Activated CD4-positive, alpha-beta T cell treated with anti-CD3 and anti-CD28 coated beads for 36 hours (primary cell): ENCODE measurements around the gene RNF224. TPM values are rescaled to one million over a fixed set of nuclear protein-coding genes. Genes with fewer than 3 reads are reported as not detected.
A peak's percentile ranks its signal among the peaks of the same experiment; 100 is the strongest.
"Not testable (repeated sequence)": the region's sequence is repeated elsewhere in the genome, so short reads cannot be mapped to it uniquely, and the experiment has no call there.

Source experiments
- ATAC-seq: fragments of 200-7000 bp; cut with Tn5 transposase; one replicate; pipeline ENCODE4 v1.10.0; 2021; ENCODE audit warnings: mild to moderate bottlenecking, moderate library complexity
- CTCF ChIA-PET: fragments of 350-600 bp; sonication (Branson Sonifier 250); formaldehyde crosslinking; loops from one replicate; lab custom pipeline; 2021; ENCODE audit warnings: antibody characterized with exemption; lab: Charles Lee
- POLR2A ChIA-PET: fragments of 350-600 bp; sonication (Branson Sonifier 250); formaldehyde crosslinking; loops from one replicate; lab custom pipeline; 2021; ENCODE audit warnings: antibody characterized with exemption, inconsistent platforms; lab: Charles Lee
- DNase-seq: peaks from one replicate; pipeline ENCODE4 v3.0.0-alpha.2; 2020
- H3K27ac Mint-ChIP-seq: one replicate; pipeline ENCODE4 v1.8.0; 2021; ENCODE audit warnings: mixed read lengths
- H3K27me3 Mint-ChIP-seq: one replicate; pipeline ENCODE4 v1.8.0; 2021; ENCODE audit warnings: mixed read lengths
- H3K36me3 Mint-ChIP-seq: one replicate; pipeline ENCODE4 v1.8.0; 2021; ENCODE audit warnings: low read depth, mixed read lengths
- H3K4me1 Mint-ChIP-seq: one replicate; pipeline ENCODE4 v1.8.0; 2021; ENCODE audit warnings: mixed read lengths
- H3K4me3 Mint-ChIP-seq: one replicate; pipeline ENCODE4 v1.8.0; 2021; ENCODE audit warnings: mild to moderate bottlenecking, moderate library complexity, mixed read lengths
- H3K9me3 Mint-ChIP-seq: one replicate; pipeline ENCODE4 v1.8.0; 2021; ENCODE audit warnings: low read depth, mixed read lengths
- intact Hi-C, 2 experiments: fragments of 100-400 bp; cut with DNase I in 1 of 2; cut with micrococcal nuclease in 1 of 2; formaldehyde crosslinking; loops; one replicate each; pipeline versions ENCODE4 v1.14.2 to v1.15.1; 2022 to 2024; cut with DNase I, micrococcal nuclease
- total RNA-seq, 2 experiments: library from RNA; stranded (reverse); gene quantifications; one replicate each; pipeline ENCODE4 v1.2.3, GENCODE V29; 2021

RNF224 gene
- total RNA-seq, 2 experiments from 2014 or later: not detected

GRCh38 chr9:137256856-137257255 lies 29.6 kb downstream of the RNF224 start:
- H3K36me3 Mint-ChIP-seq: peaks cover 12% of the 10 kb centered on the region
- POLR2A ChIA-PET: interaction anchor here (1.6 kb wide), 1 partner anchor 16 kb away, joined by 5 read pairs; the partner anchor contains the start of gene TUBB4B

DNA sequence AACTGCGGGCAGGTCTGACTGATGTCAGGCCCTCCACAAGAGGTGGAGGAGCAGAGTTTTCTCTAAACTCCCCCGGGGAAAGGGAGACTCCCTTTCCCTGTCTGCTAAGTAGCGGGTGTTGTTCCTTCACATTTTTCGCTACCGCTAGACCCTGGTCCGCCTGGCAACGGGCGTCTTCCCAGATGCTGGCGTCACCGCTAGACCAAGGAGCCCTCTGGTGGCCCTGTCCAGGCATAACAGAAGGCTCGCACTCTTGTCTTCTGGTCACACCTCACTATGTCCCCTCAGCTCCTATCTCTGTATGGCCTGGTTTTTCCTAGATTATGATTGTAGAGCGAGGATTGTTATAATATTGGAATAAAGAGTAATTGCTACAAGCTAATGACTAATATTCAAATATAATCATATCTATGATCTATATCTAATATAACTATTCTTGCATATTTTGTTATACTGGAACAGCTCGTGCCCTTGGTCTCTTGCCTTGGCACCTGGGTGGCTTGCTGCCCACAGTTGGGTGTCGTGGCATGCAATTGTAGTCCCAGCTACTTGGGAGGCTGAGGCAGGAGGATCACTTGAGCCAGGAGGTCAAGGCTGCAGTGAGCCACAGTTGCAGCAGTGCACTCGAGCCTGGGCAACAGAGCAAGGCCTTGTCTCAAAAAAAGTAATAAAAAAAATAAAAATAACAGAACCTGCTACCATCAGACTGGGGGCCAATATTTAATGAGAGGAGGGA lies 35.0 kb downstream of the RNF224 start:
- POLR2A ChIA-PET, H3K4me1 Mint-ChIP-seq, DNase-seq, H3K27me3 Mint-ChIP-seq, ATAC-seq, intact Hi-C loops, H3K4me3 Mint-ChIP-seq, H3K27ac Mint-ChIP-seq, H3K9me3 Mint-ChIP-seq: not testable (repeated sequence)
- CTCF ChIA-PET: interaction anchor here (0.6 to 1.3 kb wide), 2 partner anchors 26 to 343 kb away, joined by 3 to 6 read pairs; no protein-coding TSS in a partner anchor
- peaks cover 16% of the 10 kb centered on the region for H3K36me3 Mint-ChIP-seq

More at GRCh38 chr9:137256856-137257255, 29.6 kb downstream of the RNF224 start:
- Mint-ChIP-seq H3K9me3 (no peaks in the 10 kb centered on the region), H3K4me3 (peak overlapping the region; percentile 87), H3K4me1 (peaks cover 18% of the 10 kb centered on the region), H3K27me3 (no peaks in the 10 kb centered on the region), H3K27ac (no peak overlapping the region)
- intact Hi-C loops: no loop called here
- CTCF ChIA-PET: interaction anchor here (0.6 to 1.4 kb wide), 4 partner anchors 9 to 403 kb away, joined by 3 to 5 read pairs (median 4); no protein-coding TSS in a partner anchor
- ATAC-seq (no peak), DNase-seq (no peak)

- no peaks in the 10 kb centered on the region for H3K4me1 Mint-ChIP-seq
- DNase-seq: no peak
- H3K4me3 Mint-ChIP-seq: no peak overlapping the region
- no peak overlapping the region for H3K27ac Mint-ChIP-seq
- H3K9me3 Mint-ChIP-seq: no peaks in the 10 kb centered on the region
- ChIA-PET POLR2A (no interaction called here), CTCF (no interaction called here)
- intact Hi-C loops: no loop called here
- H3K36me3 Mint-ChIP-seq: peaks cover 21% of the 10 kb centered on the region
- H3K27me3 Mint-ChIP-seq: no peaks in the 10 kb centered on the region
- no peak for ATAC-seq
Observed at GRCh38 chr9:137262909-137263285, 35.6 kb downstream of the RNF224 start.

DNA sequence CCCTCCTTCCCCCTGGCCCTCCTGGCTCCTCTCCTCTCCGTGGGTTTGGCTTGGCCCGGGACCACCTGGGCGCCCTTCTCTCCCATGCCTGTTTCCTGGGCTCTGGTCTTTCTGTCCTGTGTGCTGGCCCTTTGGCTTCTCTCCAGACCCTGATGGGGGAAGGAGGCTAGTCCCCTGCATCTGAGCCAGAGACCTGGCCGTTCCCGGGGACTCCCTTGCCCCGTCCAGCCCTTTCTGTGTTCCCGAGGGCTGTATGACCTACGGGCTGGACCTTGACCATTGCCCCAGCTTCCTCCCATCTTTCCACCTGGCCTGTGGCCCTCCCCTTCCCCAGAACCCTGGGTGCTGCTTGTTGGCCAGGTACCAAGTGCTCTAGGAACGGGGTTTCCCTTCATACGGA lies 36.2 kb downstream of the RNF224 start:
- Mint-ChIP-seq H3K4me1 (no peaks in the 10 kb centered on the region), H3K27ac (no peak overlapping the region), H3K4me3 (no peak overlapping the region), H3K27me3 (no peaks in the 10 kb centered on the region), H3K36me3 (peaks cover 24% of the 10 kb centered on the region), H3K9me3 (no peaks in the 10 kb centered on the region)
- ChIA-PET POLR2A (no interaction called here), CTCF (interaction anchor here (0.7 kb wide), 1 partner anchor 23 kb away, joined by 3 read pairs; no protein-coding TSS in a partner anchor)
- DNase-seq (no peak), ATAC-seq (no peak)
- intact Hi-C loops: no loop called here

GRCh38 chr9:137264067-137264466 lies 36.8 kb downstream of the RNF224 start:
- ChIA-PET POLR2A (no interaction called here), CTCF (no interaction called here)
- Mint-ChIP-seq H3K9me3 (no peaks in the 10 kb centered on the region), H3K27ac (no peak overlapping the region), H3K36me3 (peaks cover 29% of the 10 kb centered on the region), H3K4me1 (no peaks in the 10 kb centered on the region), H3K27me3 (no peaks in the 10 kb centered on the region), H3K4me3 (no peak overlapping the region)
- intact Hi-C loops: no loop called here
- ATAC-seq (no peak), DNase-seq (no peak)

DNA sequence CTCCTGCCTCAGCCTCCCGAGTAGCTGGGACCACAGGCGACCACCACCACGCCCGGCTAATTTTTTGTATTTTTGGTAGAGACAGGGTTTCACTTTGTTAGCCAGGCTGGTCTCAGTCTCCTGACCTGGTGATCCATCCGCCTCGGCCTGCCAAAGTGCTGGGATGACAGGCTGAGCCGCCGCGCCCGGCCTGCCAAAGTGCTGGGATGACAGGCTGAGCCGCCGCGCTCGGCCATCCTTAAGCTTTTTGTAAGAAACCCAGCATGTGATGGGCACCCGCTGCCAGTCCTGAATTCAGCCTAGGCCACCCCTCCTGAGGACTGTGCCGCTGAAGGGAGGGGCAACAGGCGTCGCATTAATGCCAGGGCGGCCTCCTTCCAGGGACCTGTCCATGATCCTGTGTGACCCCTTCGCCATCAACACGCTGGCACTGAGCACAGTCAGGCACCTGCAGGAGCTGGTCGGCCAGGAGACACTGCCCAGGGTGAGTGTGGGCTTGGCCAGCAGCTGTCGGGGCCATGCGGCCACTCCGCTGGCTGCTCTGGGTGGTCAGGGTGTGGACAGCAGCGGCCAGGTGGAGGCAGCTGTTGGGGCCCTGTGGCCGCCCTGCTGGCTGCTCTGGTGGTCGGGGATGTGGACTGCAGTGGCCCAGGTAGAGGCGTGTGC lies 38.3 kb downstream of the RNF224 start:
- intact Hi-C loops: no loop called here
- DNase-seq (no peak), ATAC-seq (no peak)
- CTCF ChIA-PET: interaction anchor here (0.6 to 1.4 kb wide), 3 partner anchors 9 to 57 kb away, joined by 4 read pairs; no protein-coding TSS in a partner anchor
- no peak overlapping the region for H3K27ac Mint-ChIP-seq
- POLR2A ChIA-PET: no interaction called here
- H3K4me1 Mint-ChIP-seq: no peaks in the 10 kb centered on the region
- H3K27me3 Mint-ChIP-seq: no peaks in the 10 kb centered on the region
- H3K4me3 Mint-ChIP-seq: no peak overlapping the region
- no peaks in the 10 kb centered on the region for H3K9me3 Mint-ChIP-seq
- H3K36me3 Mint-ChIP-seq: peaks cover 38% of the 10 kb centered on the region

- Mint-ChIP-seq H3K4me3 (no peak overlapping the region), H3K4me1 (peaks cover 4% of the 10 kb centered on the region), H3K36me3 (peaks cover 38% of the 10 kb centered on the region), H3K27ac (no peak overlapping the region), H3K9me3 (no peaks in the 10 kb centered on the region), H3K27me3 (no peaks in the 10 kb centered on the region)
- no peak for DNase-seq
- intact Hi-C loops: no loop called here
- POLR2A ChIA-PET: no interaction called here
- CTCF ChIA-PET: interaction anchor here (0.6 to 1.4 kb wide), 2 partner anchors 10 to 49 kb away, joined by 4 read pairs; no protein-coding TSS in a partner anchor
- ATAC-seq: no peak
Observed at GRCh38 chr9:137266162-137266527, 38.8 kb downstream of the RNF224 start.

DNA sequence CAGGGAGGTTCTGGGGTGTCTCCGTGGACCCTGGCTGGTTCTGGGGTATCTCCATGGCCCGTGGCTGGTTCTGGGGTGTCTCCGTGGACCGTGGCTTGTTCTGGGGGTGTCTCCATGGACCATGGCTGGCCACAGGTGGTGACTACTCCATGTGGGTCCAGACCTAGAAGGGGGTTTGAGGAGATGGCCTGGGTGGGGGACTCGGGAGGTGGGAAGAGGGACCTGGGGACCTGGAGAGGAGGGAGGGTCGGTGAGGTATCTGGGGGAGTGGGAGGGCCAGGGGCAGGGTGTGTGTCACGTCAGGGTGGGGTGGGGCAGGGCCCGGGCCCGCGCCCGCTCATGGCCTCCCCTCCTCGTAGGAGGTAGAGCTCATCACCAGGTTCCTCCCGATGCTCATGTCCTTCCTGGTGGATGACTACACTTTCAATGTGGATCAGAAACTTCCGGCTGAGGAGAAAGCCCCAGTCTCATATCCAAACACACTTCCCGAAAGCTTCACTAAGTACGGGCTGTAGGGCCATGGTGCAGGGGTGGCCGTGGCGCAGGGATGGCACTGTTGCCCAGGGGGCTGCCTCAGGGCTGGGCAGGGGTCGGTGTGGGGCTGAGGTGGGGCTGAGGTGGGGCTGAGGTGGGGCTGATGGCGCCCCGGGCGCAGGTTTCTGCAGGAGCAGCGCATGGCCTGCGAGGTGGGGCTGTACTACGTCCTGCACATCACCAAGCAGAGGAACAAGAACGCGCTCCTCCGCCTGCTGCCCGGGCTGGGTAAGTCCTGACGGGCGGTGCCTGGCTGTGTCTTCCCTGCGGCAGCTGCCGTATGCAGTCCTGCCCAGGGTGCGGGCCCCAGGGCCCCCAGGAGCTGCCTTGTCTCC lies 39.5 kb downstream of the RNF224 start:
- POLR2A ChIA-PET: no interaction called here

GRCh38 chr9:137267933-137268355 lies 40.6 kb downstream of the RNF224 start:
- ChIA-PET POLR2A (no interaction called here), CTCF (no interaction called here)
- Mint-ChIP-seq H3K36me3 (peaks cover 35% of the 10 kb centered on the region), H3K27me3 (no peaks in the 10 kb centered on the region), H3K4me1 (peaks cover 8% of the 10 kb centered on the region), H3K27ac (no peak overlapping the region), H3K4me3 (no peak overlapping the region), H3K9me3 (no peaks in the 10 kb centered on the region)
- DNase-seq (no peak), ATAC-seq (no peak)
- intact Hi-C loops: no loop called here

More for the DNA sequence above, 39.5 kb downstream of the RNF224 start:
- Mint-ChIP-seq H3K27me3 (no peaks in the 10 kb centered on the region), H3K27ac (no peak overlapping the region), H3K9me3 (no peaks in the 10 kb centered on the region), H3K4me1 (peaks cover 8% of the 10 kb centered on the region), H3K36me3 (peaks cover 38% of the 10 kb centered on the region), H3K4me3 (no peak overlapping the region)
- no peak for ATAC-seq
- CTCF ChIA-PET: interaction anchor here (0.6 to 1.4 kb wide), 2 partner anchors 11 to 48 kb away, joined by 4 read pairs; no protein-coding TSS in a partner anchor
- intact Hi-C loops: no loop called here
- no peak for DNase-seq

DNA sequence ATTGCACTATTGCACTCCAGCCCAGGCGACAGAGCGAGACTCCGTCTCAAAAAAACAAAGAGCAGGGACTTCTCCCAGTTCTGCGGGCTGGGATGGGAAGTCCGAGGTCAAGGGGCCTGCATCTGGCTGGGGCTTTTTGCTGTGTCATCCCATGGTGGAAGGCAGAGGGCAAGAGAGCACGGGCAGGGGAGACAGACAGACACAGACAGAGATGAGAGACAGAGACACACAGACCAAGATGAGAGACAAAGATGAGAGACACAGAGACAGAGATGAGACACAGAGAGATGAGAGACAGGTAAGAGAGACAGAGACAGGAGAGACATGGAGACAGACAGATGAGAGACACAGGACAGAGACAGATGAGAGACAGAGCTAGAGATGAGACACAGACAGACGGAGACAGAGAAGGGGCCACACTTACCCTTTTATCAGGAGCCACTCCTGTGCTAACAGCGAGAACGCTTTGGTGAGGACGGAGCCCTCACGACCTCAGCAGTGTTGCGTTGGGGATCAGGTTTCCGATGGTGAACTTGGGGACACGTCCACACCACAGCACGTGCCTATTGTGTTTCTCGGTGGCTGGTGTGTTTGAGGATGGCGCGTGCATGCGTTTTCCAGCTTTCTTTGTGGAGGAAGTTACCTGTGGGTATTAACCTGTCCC lies 41.4 kb downstream of the RNF224 start:
- H3K9me3 Mint-ChIP-seq: no peaks in the 10 kb centered on the region
- POLR2A ChIA-PET: no interaction called here
- H3K27me3 Mint-ChIP-seq: no peaks in the 10 kb centered on the region
- intact Hi-C loops: no loop called here
- no peak overlapping the region for H3K4me3 Mint-ChIP-seq
- no peak overlapping the region for H3K27ac Mint-ChIP-seq
- ATAC-seq (no peak), DNase-seq (no peak)
- H3K4me1 Mint-ChIP-seq: peaks cover 8% of the 10 kb centered on the region
- peaks cover 35% of the 10 kb centered on the region for H3K36me3 Mint-ChIP-seq
- CTCF ChIA-PET: interaction anchor here (0.8 kb wide), 1 partner anchor 14 kb away, joined by 3 read pairs; no protein-coding TSS in a partner anchor
